Caco-2 (cell line): ENCODE measurements around the gene SLC16A8. TPM values are rescaled to one million over a fixed set of nuclear protein-coding genes. Genes with fewer than 3 reads are reported as not detected.
"Not testable (repeated sequence)": the region's sequence is repeated elsewhere in the genome, so short reads cannot be mapped to it uniquely, and the experiment has no call there.

Experiments used
- BruUV-seq: library from RNA; stranded (reverse); fragments of 400-500 nt; replicated peaks from 2 replicates; lab custom pipeline; 2021; lab: Mats Ljungman, UMichigan
- CTCF ChIA-PET: fragments of 300-600 bp; sonication (Branson Sonifier 250); formaldehyde crosslinking; loops from one replicate; lab custom pipeline; 2022; ENCODE audit warnings: antibody characterized with exemption; lab: Charles Lee
- POLR2A ChIA-PET: fragments of 300-600 bp; sonication (Branson Sonifier 250); formaldehyde crosslinking; loops from one replicate; lab custom pipeline; 2022; ENCODE audit warnings: antibody characterized with exemption; lab: Charles Lee
- DNase-seq, 2 experiments: peaks; one replicate each; pipeline versions ENCODE4 v3.0.0 to v3.0.0-alpha.2; 2020 to 2022
- H3K27me3 ChIP-seq: replicated peaks from 2 replicates; pipeline ENCODE4 v1.6.0; 2011; ENCODE audit warnings: low read length; ENCODE audit not compliant: control insufficient read depth, insufficient read depth
- H3K36me3 ChIP-seq: 2 replicates; pipeline ENCODE4 v1.5.1; 2011; ENCODE audit warnings: low read length; ENCODE audit not compliant: control insufficient read depth, insufficient read depth
- H3K4me1 ChIP-seq: fragments of 250-450 bp; sonication (Bioruptor Pico); 2 replicates; pipeline ENCODE4 v1.5.1; 2020; ENCODE audit warnings: mild to moderate bottlenecking
- H3K4me3 ChIP-seq: 2 replicates; pipeline ENCODE4 v1.5.1; 2011; ENCODE audit warnings: low read depth, mild to moderate bottlenecking, control low read depth, low read length
- H3K9me3 ChIP-seq: fragments of 250-450 bp; sonication (Bioruptor Pico); 2 replicates; pipeline ENCODE4 v1.5.1; 2020; ENCODE audit warnings: mild to moderate bottlenecking, moderate library complexity
- H3K27ac Mint-ChIP-seq: one replicate; pipeline ENCODE4 v1.8.0; 2022; ENCODE audit warnings: mixed read lengths; ENCODE audit not compliant: unreplicated experiment
- H3K27me3 Mint-ChIP-seq: one replicate; pipeline ENCODE4 v1.8.0; 2022; ENCODE audit warnings: mixed read lengths; ENCODE audit not compliant: insufficient read depth, unreplicated experiment
- H3K36me3 Mint-ChIP-seq: one replicate; pipeline ENCODE4 v1.8.0; 2022; ENCODE audit warnings: mild to moderate bottlenecking, mixed read lengths; ENCODE audit not compliant: insufficient read depth, unreplicated experiment
- H3K4me1 Mint-ChIP-seq: one replicate; pipeline ENCODE4 v1.8.0; 2022; ENCODE audit warnings: low read depth, mixed read lengths; ENCODE audit not compliant: unreplicated experiment
- H3K4me3 Mint-ChIP-seq: one replicate; pipeline ENCODE4 v1.8.0; 2022; ENCODE audit warnings: mild to moderate bottlenecking, moderate library complexity, mixed read lengths; ENCODE audit not compliant: unreplicated experiment
- H3K9me3 Mint-ChIP-seq: one replicate; pipeline ENCODE4 v1.8.0; 2022; ENCODE audit warnings: mixed read lengths; ENCODE audit not compliant: unreplicated experiment
- CTCF ChIP-seq, 2 experiments: fragments of 200-600 bp in 1 of 2; IDR thresholded peaks; 1 replicate in 1 of 2; 2 replicates in 1 of 2; pipeline versions ENCODE4 v1.5.1 to v1.8.0; 2011 to 2022; ENCODE audit warnings: antibody characterized with exemption in 1 of 2, control low read depth in 1 of 2, inconsistent platforms in 1 of 2, low read depth in 1 of 2, low read length in 1 of 2, mild to moderate bottlenecking in 1 of 2, moderate library complexity in 1 of 2; ENCODE audit not compliant: insufficient read depth in 1 of 2, severe bottlenecking in 1 of 2, unreplicated experiment in 1 of 2
- intact Hi-C: fragments of 100-400 bp; cut with micrococcal nuclease; formaldehyde crosslinking; loops from one replicate; pipeline ENCODE4 v1.10.0; 2022; ENCODE audit not compliant: unreplicated experiment
- total RNA-seq: library from RNA; stranded (reverse); gene quantifications from 2 replicates; pipeline ENCODE4 v1.2.3, GENCODE V29; 2022

SLC16A8 gene
- total RNA-seq, 1 experiment from 2014 or later = not detected

- CTCF ChIA-PET = no interaction called here
- Mint-ChIP-seq H3K36me3 (peaks cover 8% of the 10 kb centered on the region), H3K4me1 (peaks cover 6% of the 10 kb centered on the region), H3K27ac (no peak overlapping the region), H3K4me3 (no peak overlapping the region), H3K27me3 (no peaks in the 10 kb centered on the region), H3K9me3 (no peaks in the 10 kb centered on the region)
- H3K4me1 ChIP-seq = peaks cover 3% of the 10 kb centered on the region; the same call in 1 of the 2 replicates
- POLR2A ChIA-PET = no interaction called here
- H3K9me3 ChIP-seq = no peaks in the 10 kb centered on the region
- no peaks in the 10 kb centered on the region for H3K27me3 ChIP-seq
- no peak for DNase-seq
- no peak overlapping the region for H3K4me3 ChIP-seq
- no peaks in the 10 kb centered on the region for H3K36me3 ChIP-seq
- intact Hi-C loops = no loop called here
- BruUV-seq = no TSS peak
- TF ChIP-seq CTCF (IDR thresholded peaks at IDR 0.05; ENCODE audit: insufficient read depth in 1 of 2, low read depth in 1 of 2, low read length in 1 of 2, severe bottlenecking in 1 of 2, unreplicated experiment in 1 of 2) = no peak
These were observed 3.5 kb downstream of the SLC16A8 start for GRCh38 chr22:38080474-38080849.

GRCh38 chr22:38079804-38080203 lies 4.2 kb downstream of the SLC16A8 start:
- H3K27ac Mint-ChIP-seq = no peak overlapping the region
- peaks cover 6% of the 10 kb centered on the region for H3K36me3 Mint-ChIP-seq
- peaks cover 4% of the 10 kb centered on the region for H3K4me1 Mint-ChIP-seq
- Histone ChIP-seq H3K4me1 (peaks cover 3% of the 10 kb centered on the region; the same call in 1 of the 2 replicates), H3K9me3 (no peaks in the 10 kb centered on the region), H3K4me3 (no peak overlapping the region), H3K27me3 (no peaks in the 10 kb centered on the region), H3K36me3 (no peaks in the 10 kb centered on the region)
- no peak for DNase-seq
- BruUV-seq = no TSS peak
- POLR2A ChIA-PET = no interaction called here
- H3K4me3 Mint-ChIP-seq = no peak overlapping the region
- no peaks in the 10 kb centered on the region for H3K27me3 Mint-ChIP-seq
- no peak for TF ChIP-seq CTCF (IDR thresholded peaks at IDR 0.05; ENCODE audit: insufficient read depth in 1 of 2, low read depth in 1 of 2, low read length in 1 of 2, severe bottlenecking in 1 of 2, unreplicated experiment in 1 of 2)
- intact Hi-C loops = no loop called here
- CTCF ChIA-PET = no interaction called here
- H3K9me3 Mint-ChIP-seq = no peaks in the 10 kb centered on the region

GRCh38 chr22:38079208-38079607 lies 4.8 kb downstream of the SLC16A8 start:
- H3K36me3 ChIP-seq, H3K27ac Mint-ChIP-seq, H3K4me1 ChIP-seq, H3K27me3 ChIP-seq, POLR2A ChIA-PET, H3K4me3 ChIP-seq, intact Hi-C loops, H3K36me3 Mint-ChIP-seq, H3K27me3 Mint-ChIP-seq, H3K9me3 ChIP-seq, BruUV-seq, H3K9me3 Mint-ChIP-seq, H3K4me3 Mint-ChIP-seq, DNase-seq, H3K4me1 Mint-ChIP-seq: not testable (repeated sequence)
- CTCF ChIA-PET = interaction anchor here (0.8 kb wide), 1 partner anchor 25 kb away, joined by 6 read pairs; no protein-coding TSS in a partner anchor
